Measurements from ENCODE around the gene HNF4A.
"Not testable (repeated sequence)": the region's sequence is repeated elsewhere in the genome, so short reads cannot be mapped to it uniquely, and the experiment has no call there.

HNF4A gene

DNA sequence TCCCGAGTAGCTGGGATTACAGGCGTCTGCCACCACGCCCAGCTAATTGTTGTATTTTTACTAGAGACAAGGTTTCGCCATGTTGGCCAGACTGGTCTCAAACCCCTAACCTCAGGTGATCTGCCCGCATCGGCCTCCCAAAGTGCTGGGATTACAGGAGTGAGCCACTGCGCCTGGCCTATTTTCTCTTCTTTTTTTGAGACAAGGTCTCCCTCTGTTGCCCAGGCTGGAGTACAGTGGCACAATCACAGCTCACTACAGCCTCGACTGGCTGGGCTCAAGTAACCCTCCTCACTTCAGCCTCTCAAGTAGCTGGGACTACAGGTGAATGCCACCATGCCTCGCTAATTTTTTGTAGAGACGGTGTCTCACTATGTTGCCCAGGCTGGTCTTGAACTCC, 9.6 kb upstream of the HNF4A start:
- DNase-seq = not testable (repeated sequence)

DNA sequence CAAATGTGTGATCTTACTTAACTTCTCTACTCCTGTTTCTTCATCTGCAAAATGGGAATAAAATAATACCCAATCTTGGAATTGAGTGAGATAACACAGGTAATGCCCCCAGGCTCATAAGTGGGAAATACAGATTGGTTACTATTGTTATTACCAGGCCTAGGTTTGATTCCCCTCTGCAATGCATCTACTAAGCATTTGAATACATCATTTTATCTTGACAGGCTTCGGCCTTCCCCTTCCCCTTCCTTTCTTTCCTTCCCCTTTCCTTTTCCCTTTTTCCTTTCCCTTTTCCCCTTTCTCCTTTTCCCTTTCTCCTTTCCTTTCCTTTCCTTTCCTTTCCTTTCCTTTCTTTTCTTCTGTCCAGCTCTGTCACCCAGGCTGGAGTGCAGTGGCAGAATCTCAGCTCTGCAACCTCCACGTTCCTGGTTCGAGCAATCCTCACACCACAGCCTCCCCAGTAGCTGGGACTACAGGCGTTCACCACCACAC, 7.3 kb upstream of the HNF4A start:
- DNase-seq = no peak

DNA sequence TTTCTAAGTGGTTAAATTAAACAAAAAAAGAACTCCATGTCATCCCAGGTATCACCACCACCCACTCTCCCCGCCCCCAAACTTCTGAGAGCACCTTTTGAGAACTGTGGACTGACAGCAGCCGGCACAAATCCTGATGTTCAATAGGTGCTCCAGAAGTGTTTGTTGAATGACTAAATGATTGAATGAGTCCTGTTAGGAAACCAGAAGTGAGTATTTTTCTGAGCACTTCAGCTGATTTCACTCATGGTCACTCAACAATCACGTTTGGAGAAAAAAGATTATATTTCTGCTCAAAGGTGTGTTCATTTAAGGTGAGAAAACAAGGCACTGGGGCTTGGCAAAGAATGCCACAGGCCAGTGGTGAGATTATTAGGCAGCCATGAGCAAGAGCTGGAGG, 6.2 kb upstream of the HNF4A start:
- no peak for DNase-seq

DNA sequence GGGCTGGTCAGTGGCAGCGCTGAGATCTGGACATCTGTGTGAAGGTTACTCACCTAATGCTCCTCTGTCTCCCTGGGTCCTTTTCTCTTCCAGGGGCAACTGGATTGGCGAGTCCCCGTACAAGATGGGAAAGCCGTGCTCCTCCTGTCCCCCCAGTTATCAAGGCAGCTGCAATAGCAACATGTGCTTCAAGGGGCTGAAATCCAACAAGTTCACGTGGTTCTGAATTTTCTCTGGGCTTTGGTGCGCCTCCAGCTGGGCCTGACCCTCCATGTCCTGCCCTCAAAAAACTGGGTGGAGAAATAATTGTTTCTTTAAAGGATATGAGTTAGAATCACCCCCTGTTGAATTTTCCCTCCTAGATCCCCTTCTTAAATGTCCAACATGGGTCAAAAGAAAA, 4.9 kb upstream of the HNF4A start:
- DNase-seq = no peak

DNA sequence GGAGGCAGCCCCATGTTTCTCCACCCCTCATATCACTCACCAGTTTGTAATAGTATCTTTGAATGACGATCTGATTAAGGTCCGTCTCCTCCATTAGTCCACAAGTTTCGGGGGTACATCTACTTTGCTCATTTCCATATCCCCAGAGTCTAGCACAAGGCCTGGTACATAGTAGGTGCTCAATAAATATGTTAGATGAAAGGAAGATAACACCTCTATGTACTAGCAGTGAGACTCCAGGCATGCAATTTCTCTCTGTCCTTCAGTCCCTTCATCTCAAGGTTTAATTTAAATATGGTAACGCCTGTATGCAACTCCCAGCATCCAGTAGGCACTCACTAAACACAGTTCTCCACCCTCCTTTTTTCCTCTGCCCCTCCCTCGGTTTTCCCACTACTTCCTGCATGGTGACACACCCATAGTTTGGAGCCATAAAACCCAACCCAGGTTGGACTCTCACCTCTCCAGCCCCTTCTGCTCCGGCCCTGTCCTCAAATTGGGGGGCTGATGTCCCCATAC, 461 bp upstream of the HNF4A start:
- DNase-seq = no peak

DNA sequence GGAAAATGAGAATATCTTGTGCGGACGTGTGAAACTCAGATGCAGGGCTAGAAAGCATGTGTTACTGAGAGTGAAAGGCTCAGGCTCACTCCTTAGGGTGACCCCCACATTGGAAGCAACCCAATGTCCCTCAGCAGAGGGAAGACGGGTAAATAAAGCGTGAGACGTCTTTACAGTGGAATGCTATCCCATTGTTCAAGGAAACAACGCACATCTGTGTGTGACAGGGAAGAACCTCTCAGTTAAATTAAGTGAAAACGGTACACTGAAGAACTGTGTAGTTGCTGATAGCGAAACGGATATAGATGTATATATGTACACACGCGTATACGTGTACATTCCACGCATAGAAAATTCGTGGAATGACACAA, 839 bp downstream of the HNF4A start:
- DNase-seq = no peak

DNA sequence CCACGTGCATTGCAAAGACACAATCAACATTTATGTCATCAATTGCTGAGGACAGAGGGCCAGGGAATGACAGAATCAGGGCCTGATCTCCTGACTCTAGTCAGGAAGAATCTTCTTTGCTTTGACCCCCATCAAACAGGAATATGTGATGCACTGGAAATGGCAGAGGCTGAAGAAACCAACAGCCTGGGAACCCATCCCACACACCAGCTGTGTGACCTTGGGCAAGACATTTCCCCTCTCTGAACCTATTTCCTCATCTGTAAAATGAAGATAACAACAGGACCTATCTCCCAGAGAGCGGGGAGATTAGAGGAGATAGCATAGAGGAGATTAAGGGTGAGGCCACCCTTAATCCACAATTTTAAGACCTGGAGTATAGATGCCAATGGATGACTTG, 1.5 kb downstream of the HNF4A start:
- DNase-seq = no peak

DNA sequence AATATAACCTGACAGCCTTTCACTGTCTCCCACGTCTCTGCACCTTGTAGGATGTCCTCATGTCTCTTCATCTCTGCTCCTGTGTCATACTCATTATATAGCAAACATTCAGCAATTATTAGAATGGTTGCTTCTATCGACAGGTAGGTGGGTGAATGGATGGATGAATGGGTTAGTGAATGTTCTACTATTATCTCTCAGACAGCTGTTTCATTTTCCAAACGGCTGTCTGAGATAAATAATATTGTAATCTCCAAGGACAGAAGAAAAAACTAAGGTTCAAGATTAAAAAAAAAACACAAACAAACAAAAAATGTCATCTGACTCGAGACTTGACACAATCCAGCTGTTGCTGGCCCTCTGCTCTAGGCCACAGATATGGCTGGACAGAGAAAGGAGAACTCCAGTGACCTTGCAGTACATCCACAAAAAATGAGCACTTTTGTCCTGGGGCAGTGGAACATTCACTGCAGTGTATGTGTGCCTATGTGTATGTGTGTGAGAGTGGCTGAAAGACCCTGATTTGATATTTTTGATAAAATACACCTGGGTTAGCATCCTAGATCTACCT, 2.1 kb downstream of the HNF4A start:
- DNase-seq = no peak

DNA sequence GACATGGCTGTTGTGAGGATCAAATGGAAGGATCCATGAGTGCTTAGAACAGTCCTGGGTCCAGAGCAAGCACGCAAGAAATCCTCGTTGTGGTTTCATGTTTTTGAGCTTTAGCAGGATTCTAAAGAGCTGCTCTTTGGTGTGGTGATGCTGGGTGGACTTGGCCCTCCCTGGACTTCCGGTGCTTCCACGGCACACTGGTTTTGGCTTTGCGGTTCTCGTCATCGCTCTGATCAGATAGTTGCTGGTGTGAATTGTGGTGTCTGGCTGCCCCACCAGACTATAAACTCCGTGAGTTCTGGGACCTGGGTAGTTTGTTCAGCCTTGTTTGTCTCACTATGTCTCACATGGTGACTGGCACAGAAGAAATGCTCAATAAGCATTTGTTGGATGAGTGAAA, 3.3 kb downstream of the HNF4A start:
- no peak for DNase-seq

DNA sequence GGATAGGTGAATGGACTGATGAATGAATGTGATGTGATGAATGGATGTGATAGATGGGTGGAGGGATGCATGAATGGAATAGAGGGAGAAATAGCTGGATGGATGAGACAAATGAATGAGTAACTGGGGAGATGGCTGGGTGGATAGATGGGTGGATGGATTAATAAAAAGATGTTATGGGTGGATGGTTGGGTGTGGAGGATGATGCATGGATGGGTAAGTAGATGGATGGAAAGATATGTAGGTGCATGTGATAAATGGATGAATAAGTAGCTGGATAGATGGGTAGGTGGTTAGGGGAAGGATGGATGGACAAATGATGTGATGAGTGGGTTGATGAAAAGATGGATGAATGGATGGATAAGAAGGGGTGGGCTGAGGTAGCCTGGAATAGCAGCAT, 4.7 kb downstream of the HNF4A start:
- no peak for DNase-seq

DNA sequence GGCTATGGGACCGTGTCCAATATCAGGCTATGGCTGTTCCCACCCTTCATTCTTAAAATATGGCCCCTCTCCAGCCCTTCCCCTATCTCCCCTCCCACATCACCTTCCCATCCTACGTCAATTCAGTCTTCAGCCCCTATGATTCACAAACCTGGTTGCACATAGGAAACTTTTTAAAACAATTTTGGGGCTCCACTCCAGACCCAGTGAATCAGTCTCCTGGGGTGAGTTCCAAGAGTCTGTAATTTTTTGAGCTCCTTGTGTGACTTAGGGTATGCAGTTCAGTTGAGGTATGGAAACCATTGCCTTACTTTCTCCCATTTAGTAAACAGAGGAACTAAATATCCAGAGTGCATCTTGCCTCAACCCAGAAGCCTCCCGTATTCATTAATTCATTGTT, 5.5 kb downstream of the HNF4A start:
- DNase-seq = no peak

DNA sequence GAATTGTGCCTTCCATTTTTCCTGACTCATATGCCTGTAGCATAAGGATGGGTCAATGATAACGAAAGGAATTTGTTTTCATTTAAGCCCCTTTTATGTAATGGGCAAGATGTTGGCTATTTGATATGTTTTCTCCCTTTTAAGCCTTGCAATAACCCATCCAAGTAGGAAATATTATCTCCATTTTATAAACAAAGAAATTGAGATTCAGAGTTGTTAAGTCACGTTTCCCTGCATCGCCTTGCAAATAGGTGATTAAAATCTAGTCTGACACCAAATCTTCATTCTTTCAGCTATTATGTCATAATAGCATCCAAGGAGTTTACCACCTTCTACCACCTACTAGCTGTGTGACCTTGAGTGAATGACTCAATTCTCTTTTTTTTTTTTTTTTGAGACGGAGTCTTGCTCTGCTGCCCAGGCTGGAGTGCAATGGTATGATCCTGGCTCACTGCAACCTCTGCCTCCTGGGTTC, 7.0 kb downstream of the HNF4A start:
- DNase-seq = no peak

DNA sequence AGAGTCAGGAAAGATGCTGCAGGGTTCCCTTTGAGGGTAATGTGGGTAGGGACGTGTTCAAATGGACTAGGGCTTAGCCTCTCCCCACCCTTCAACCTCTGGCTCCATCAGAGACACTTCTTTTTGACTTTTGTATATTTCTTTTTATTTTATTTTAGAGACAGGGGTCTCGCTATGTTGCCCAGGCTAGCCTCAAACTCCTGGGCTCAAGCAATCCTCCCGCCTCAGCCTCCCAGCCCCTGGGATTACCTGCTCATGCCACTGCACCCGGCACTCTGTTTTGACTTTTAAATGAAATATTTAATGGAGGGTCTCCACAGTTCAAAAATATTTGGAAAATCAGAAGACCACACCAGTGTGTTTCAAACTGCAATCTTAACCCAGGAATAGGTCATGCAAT, 8.6 kb downstream of the HNF4A start:
- no peak for DNase-seq

DNA sequence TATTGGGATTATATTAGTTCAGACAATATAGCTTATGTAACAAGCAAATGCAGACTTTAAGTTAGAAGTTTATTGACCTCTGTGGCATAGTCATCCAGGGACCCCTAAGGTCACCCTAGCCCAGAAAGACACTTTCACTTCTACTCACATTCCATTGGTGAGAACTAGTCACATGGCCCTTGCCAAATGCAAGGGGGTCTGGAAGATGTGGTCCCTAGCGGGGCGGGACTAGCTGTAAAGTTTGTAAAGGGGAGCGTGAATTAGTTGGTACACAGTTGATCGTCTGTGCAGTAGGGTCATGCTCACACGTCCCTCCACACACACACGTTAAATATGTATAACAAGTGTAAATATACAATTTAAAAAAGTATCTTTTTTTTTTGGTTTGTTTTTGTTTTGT, 9.3 kb downstream of the HNF4A start:
- no peak for DNase-seq

DNA sequence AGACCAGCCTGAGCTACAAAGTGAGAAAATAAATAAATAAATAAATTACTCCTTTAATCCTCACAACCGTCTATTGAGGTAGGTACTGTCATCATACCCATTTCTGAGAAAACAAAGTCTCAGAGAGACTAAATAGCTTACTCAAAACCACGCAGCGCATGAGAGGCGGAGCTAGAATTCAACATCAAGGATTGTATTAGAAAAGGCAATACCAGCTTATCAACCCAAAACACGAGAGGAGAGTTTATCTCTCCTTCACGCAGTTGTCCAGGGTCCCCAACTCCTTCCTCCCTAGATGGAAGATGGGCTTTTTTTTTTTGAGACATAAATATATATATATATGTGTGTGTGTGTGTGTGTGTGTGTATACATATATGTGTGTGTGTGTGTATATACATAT, 12.2 kb downstream of the HNF4A start:
- no peak for DNase-seq

DNA sequence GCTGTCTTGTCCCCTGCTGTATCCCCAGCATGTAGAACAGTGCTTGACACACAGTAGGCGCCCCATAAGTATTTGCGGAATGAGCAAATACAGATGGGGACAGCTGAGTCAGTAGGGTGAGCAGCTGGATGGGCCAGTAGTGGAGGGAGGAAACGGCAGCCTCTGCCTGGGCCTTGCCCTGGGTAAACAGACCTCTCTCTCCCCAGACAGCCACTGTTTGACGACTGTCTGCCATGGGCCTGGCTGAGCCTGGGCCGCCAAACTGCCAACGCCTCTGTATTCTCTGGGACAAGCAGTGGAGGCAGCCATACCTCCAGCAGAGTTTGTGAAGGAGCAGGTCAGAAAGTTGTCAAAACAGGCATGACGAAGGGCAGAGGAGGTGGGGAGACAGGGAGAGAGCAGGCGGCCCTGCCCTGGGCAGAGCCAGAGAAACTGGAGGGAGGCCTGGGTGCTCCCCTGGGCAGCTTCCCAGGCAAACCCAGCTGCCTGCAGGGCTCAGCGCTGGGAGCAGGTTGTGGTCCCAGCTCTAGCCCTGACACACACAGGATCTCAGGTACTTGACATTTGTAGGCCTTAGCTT, 15.2 kb downstream of the HNF4A start:
- no peak for DNase-seq

DNA sequence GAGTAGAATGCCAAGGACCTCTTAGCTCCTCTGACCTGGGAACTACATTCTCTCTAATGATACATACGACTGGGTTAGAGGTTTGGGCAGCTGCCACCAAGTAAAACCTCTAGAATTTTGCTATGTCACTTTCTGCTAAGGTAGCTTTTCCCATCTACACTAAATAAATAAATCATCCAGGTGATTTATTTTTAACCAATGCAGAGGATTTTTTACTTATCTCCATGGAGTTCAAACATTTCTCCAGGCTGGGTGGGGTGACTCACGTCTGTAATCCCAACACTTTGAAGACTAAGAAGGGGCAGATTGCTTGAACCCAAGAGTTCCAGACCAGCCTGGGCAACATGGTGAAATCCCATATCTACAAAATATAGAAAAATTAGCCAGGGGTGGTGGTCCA, 27.1 kb downstream of the HNF4A start:
- no peak for DNase-seq

DNA sequence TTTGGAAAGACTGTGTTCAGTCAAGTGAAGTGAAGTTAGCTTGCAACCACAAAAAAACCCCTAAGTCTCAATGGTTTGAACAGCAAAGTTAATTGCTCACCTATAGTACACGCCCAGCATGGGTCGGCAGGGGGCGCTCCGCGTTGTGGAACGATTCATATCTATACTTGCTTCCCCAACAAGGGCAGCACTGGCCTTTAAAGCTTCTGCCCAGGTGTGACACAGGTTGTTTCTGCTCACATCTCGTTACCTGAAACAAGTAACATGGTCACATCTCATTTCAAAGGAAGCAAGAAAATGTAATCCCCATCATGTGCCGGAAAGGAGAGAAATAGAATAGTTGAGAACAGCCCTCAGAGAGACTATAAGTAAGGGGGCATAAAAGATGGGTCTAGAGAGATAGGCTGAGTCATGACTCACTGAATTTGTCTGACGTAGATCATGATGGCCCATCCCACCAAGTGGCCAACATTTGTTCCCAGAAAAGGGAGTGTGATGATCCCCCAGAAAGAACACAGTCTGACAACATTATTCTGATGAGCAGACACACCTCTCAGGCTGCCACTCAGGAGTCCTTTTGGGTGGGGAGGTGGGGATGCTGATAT, 29.0 kb downstream of the HNF4A start:
- DNase-seq = peak; percentile 60 to 91

DNA sequence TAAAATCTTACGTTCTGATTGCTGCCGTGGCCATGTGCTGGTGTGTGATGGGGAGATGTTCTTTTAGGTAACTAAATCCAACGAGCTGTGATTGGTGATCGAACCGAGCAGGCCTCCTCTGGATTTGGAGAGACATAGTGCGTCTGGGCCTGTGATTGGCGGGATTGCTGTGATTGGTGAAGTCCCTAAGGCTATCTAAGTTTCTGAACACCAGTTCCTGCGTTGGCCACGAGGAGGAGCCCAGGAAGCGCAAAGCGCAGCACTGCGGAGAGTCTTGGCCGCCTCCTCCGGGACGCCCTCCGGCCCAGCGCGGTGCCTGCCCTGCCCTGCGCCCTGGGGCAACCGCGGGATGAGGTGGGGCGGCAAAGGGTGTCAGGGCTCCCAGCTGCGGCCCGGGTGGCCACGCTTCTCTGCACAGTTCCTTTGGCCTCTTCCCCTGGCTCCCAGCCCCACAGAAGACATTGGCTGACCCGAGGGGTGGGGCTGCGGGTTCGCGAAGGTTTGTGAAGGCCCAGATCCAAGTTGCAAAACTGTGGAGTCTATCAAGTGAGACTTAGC, 33.0 kb downstream of the HNF4A start:
- peak; percentile 68 to 85 for DNase-seq

DNA sequence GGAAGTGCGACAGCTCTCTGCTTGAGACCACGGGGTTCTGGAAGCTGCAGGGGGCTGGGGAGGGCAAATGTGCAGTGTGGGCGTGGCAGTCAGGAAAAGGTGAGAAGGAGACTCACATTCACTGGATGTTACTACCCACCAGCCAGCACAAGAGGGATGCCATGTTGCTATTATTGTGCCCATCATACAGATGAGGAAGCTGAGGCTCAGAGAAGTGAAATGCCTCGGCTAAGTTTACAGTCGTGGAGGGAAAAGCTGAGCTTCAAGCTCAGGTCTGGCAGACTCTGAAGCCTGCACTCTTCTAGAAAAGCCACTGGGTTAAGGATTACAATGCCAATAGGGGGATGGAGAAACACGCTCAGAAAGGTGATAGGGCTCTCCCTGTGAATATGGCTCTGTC, 34.4 kb downstream of the HNF4A start:
- no peak for DNase-seq

DNA sequence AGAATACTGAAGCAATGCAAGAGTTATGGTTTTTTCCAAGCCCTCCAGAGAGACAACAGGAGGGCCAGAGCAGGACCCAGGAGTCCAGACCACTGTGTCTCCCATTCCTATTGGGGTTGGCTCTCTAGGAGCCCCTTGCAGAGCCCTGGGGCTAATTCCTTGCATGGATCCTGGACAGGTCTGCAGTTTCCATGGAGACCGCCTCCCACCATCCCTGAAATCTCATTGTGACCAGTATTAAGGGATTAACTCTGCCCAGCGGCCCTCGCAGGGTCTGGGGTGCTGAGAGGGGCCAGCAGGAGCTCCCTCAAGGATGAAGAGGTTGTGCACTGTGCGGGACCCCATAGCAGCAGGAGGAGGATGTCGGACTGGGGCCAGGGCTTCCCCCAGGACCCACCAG, 34.8 kb downstream of the HNF4A start:
- no peak for DNase-seq

DNA sequence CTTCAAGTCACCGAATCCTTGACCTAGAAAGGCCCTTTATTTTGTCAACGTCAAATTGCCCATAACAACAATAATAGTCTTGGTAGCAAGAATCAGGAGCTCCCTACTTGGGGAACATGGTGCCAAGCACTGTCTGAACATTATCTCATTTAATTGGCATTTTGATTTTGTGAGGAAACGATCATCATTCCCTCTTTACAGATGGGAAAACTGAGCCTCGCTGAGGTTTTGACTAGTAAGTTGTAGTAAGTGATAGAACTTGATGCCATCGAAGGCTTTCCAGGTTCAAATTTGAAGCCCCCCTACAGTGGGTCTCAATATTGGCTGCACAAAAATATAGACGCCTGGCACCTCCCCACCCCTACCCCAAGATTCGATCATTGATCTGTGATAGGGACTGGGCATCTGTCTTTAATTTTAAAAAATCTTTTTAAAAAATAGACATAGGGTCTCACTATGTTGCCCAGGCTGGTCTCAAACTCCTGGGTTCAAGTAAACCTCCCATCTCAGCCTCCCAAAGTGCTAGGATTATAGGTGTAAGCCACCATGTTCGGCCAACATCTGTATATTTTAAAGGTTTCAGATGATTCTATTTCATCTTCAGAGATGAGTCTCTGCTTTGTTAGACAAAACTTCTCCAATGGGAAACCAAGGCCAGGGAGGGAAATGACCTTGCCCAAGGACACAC, 36.7 kb downstream of the HNF4A start:
- DNase-seq = no peak

DNA sequence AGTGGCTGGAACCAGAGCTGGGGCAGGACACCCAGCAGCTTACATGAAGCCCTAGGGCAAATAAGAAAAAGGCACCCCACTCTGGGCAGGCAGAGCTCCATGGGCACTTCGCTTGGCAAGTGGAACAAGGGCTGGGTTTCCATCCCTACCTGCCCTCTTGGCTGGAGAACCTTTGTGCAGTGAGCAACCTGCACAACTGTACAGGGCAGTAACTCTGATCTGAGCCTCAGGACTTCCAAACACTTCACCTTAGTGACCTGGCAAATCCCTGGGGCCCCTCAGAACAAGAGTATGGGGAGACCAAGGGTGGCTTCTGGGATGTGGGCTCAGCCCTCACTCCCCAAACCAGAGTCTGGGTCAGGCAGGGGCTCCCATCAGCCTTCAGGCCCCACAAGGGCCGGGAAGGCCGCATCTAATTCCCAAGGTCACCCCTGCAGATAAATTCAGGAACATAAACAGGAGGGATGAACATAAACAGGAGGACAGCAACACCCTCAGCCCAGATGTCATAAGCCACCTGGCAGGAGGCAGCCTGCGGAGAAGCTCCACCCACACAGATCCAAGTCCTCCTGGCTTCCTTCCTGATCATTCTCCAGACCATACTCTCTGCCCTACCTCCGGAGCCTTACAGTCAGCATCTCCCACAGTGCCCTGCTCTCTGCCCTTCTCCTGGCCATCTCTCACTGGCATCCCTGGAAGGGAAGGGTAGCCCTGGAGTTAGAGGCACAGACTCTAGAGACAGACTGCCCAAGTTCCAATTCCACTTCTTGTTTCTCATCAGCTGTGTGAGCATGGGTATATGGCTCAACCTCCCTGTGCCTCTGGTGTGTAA, 37.5 kb downstream of the HNF4A start:
- DNase-seq = no peak
